Psoas muscle (tissue), 8 donors: ENCODE measurements around the gene SYT14. TPM values are rescaled to one million over a fixed set of nuclear protein-coding genes. Genes with fewer than 3 reads are reported as not detected.
"Not testable (repeated sequence)": the region's sequence is repeated elsewhere in the genome, so short reads cannot be mapped to it uniquely, and the experiment has no call there.

ENCODE experiments used
- ATAC-seq, 4 donors: fragments of 200-7000 bp; cut with Tn5 transposase; one replicate each; pipeline ENCODE4 v1.9.1; 2020; ENCODE audit warnings: moderate library complexity in 3 of 4, mild to moderate bottlenecking in 2 of 4
- DNase-seq, 2 donors: peaks; one replicate each; pipeline ENCODE4 v3.0.0-alpha.2; 2020
- H3K27ac ChIP-seq: fragments of 200-600 bp; one replicate; pipeline ENCODE4 v1.8.0; 2022
- H3K27me3 ChIP-seq, 3 donors: fragments of 200-600 bp in 1 of 3; one replicate each; pipeline versions ENCODE4 v1.6.1 to v1.8.0; 2013 to 2022; ENCODE audit warnings: low read length in 2 of 3, mild to moderate bottlenecking in 2 of 3, moderate library complexity in 1 of 3; ENCODE audit not compliant: insufficient read depth in 3 of 3
- H3K36me3 ChIP-seq, 2 donors: fragments of 200-600 bp in 1 of 2; one replicate each; pipeline versions ENCODE4 v1.6.1 to v1.8.0; 2013 to 2022; ENCODE audit warnings: low read depth in 1 of 2, mild to moderate bottlenecking in 1 of 2, moderate library complexity in 1 of 2; ENCODE audit not compliant: insufficient read depth in 1 of 2
- H3K4me1 ChIP-seq: fragments of 200-600 bp; one replicate; pipeline ENCODE4 v1.8.0; 2022
- H3K4me3 ChIP-seq: fragments of 200-600 bp; one replicate; pipeline ENCODE4 v1.8.0; 2022; ENCODE audit warnings: mild to moderate bottlenecking
- H3K9me3 ChIP-seq: fragments of 200-600 bp; one replicate; pipeline ENCODE4 v1.8.0; 2022
- CTCF ChIP-seq: fragments of 200-600 bp; IDR thresholded peaks from one replicate; pipeline ENCODE4 v1.8.0; 2022; ENCODE audit warnings: antibody characterized with exemption
- WGBS, 3 donors: extraction: QIAGEN DNeasy Blood & Tissue Kit; methylation state at CpG; one replicate each; pipeline versions ENCODE4 v1.1.6 to v1.1.7; 2013; 5-methylcytosine and 5-hydroxymethylcytosine counted together
- intact Hi-C, 2 donors: fragments of 100-400 bp; cut with DNase I; formaldehyde crosslinking; loops; one replicate each; pipeline versions ENCODE4 v1.11.0 to v1.14.2; 2022
- polyA plus RNA-seq, 3 donors: library from polyadenylated mRNA; stranded (reverse); fragments of 200-250 nt; gene quantifications; one replicate each; pipeline ENCODE4 v1.2.3, GENCODE V29; 2013
- total RNA-seq, 4 donors: library from RNA; stranded (reverse); fragmentation: NEBNext Ultra II Directional in 2 of 4; extraction: Animal tissue kit (Norgen Biotek cat#: 25700) in 2 of 4; gene quantifications; one replicate each; pipeline versions ENCODE4 v1.2.1 to v1.2.4, GENCODE V29; 2021 to 2023
- donor health status: healthy with polysubstance abuse.
- donor health status: DM: no; HTN: no; CAD: no; lungs with moderate emphysema.
- donor health status: Bipolar disorder and iron deficiency.
- donor health status: healthy.
- donor health status: DM: yes; HTN: yes; CAD: no.
- donor health status: DM: no; HTN: no; CAD: no.
- donor health status: DM: no; HTN: no; CAD: no.
- donor health status: DM: yes; HTN: yes; CAD: no.

Gene SYT14
- total and polyA plus RNA-seq, 7 donors = under 0.01 to 0.18 (median 0.04) TPM; not detected in 3

- intact Hi-C loops = no loop called here
- TF ChIP-seq CTCF = no peak
- H3K27me3 ChIP-seq = no peaks in the 10 kb centered on the region
- DNase-seq (no peak), ATAC-seq (no peak)
- 83 to 96% (median 93%) methylated on average over 1 of the region's 1 CpG for WGBS, 3 donors
- no peak overlapping the region for H3K27ac ChIP-seq
- H3K9me3 ChIP-seq = no peaks in the 10 kb centered on the region
- H3K4me3 ChIP-seq = no peak overlapping the region
- H3K4me1 ChIP-seq = no peaks in the 10 kb centered on the region
- no peaks in the 10 kb centered on the region for H3K36me3 ChIP-seq
These were observed 90.0 kb downstream of the SYT14 start for GRCh38 chr1:210027994-210028393.

- intact Hi-C loops = no loop called here
- 44 to 53% (median 45%) methylated on average over 1 of the region's 1 CpG for WGBS, 3 donors
These were observed 93.5 kb downstream of the SYT14 start for GRCh38 chr1:210031473-210031872.

GRCh38 chr1:210043058-210043457 lies 105.0 kb downstream of the SYT14 start:
- ATAC-seq (no peak), DNase-seq (no peak)
- intact Hi-C loops = no loop called here
- H3K4me3 ChIP-seq = no peak overlapping the region
- no peaks in the 10 kb centered on the region for H3K4me1 ChIP-seq
- no peaks in the 10 kb centered on the region for H3K36me3 ChIP-seq
- no peak overlapping the region for H3K27ac ChIP-seq
- TF ChIP-seq CTCF = no peak
- H3K27me3 ChIP-seq = no peaks in the 10 kb centered on the region
- H3K9me3 ChIP-seq = peaks cover 9% of the 10 kb centered on the region

More at GRCh38 chr1:210031473-210031872, 93.5 kb downstream of the SYT14 start:
- no peaks in the 10 kb centered on the region for H3K36me3 ChIP-seq
- no peaks in the 10 kb centered on the region for H3K9me3 ChIP-seq
- H3K4me3 ChIP-seq = no peak overlapping the region
- DNase-seq (no peak), ATAC-seq (no peak)
- no peaks in the 10 kb centered on the region for H3K4me1 ChIP-seq
- no peak for TF ChIP-seq CTCF
- H3K27ac ChIP-seq = no peak overlapping the region
- no peaks in the 10 kb centered on the region for H3K27me3 ChIP-seq

GRCh38 chr1:210049616-210050015 lies 111.6 kb downstream of the SYT14 start:
- Histone ChIP-seq H3K4me3 (no peak overlapping the region), H3K27me3 (no peaks in the 10 kb centered on the region)

GRCh38 chr1:210050491-210050890 lies 112.5 kb downstream of the SYT14 start:
- intact Hi-C loops, H3K27me3 ChIP-seq, H3K4me3 ChIP-seq, DNase-seq, H3K36me3 ChIP-seq, H3K9me3 ChIP-seq, H3K4me1 ChIP-seq, H3K27ac ChIP-seq, ATAC-seq: not testable (repeated sequence)
- 53 to 68% (median 55%) methylated on average over 4 of the region's 4 CpGs for WGBS, 3 donors

More at GRCh38 chr1:210049616-210050015, 111.6 kb downstream of the SYT14 start:
- H3K27ac ChIP-seq = no peak overlapping the region
- no peaks in the 10 kb centered on the region for H3K36me3 ChIP-seq
- intact Hi-C loops = no loop called here
- ATAC-seq (no peak), DNase-seq (no peak)
- H3K9me3 ChIP-seq = no peaks in the 10 kb centered on the region
- no peak for TF ChIP-seq CTCF
- WGBS, 3 donors = 71 to 80% (median 74%) methylated on average over 7 of the region's 7 CpGs
- H3K4me1 ChIP-seq = no peaks in the 10 kb centered on the region
